Measurements from ENCODE around the gene SACM1L.
A peak's percentile ranks its signal among the peaks of the same experiment; 100 is the strongest.

The SACM1L gene

GRCh38 chr3:45688882-45689786, at the start of gene SACM1L:
Gene SACM1L, plus strand, starts transcription at chr3:45689396. Its CDS starts 70 bp downstream, at chr3:45689466.
- peak; percentile 71 for DNase-seq (ENCODE audit: low spot score)

GRCh38 chr3:45640091-45640507, 49.1 kb upstream of the SACM1L start:
- no peak for DNase-seq (ENCODE audit: low spot score)

GRCh38 chr3:45640724-45641361, 48.4 kb upstream of the SACM1L start:
- DNase-seq (ENCODE audit: low spot score), result no peak

- DNase-seq (ENCODE audit: low spot score), result no peak
Measured at GRCh38 chr3:45641756-45642155, 47.4 kb upstream of the SACM1L start.

GRCh38 chr3:45642731-45643152, 46.5 kb upstream of the SACM1L start:
- DNase-seq (ENCODE audit: low spot score), result no peak

GRCh38 chr3:45644063-45644790, 45.0 kb upstream of the SACM1L start:
- DNase-seq (ENCODE audit: low spot score), result no peak

GRCh38 chr3:45644791-45645201, 44.4 kb upstream of the SACM1L start:
- no peak for DNase-seq (ENCODE audit: low spot score)

- no peak for DNase-seq (ENCODE audit: low spot score)
Measured at GRCh38 chr3:45646051-45646585, 43.1 kb upstream of the SACM1L start.

- peak; percentile 44 for DNase-seq (ENCODE audit: low spot score)
Measured at GRCh38 chr3:45647148-45647619, 42.0 kb upstream of the SACM1L start.

- DNase-seq (ENCODE audit: low spot score), result no peak
Measured at GRCh38 chr3:45653205-45653604, 36.0 kb upstream of the SACM1L start.

- DNase-seq (ENCODE audit: low spot score), result no peak
Measured at GRCh38 chr3:45654397-45654944, 34.7 kb upstream of the SACM1L start.

GRCh38 chr3:45655906-45656305, 33.3 kb upstream of the SACM1L start:
- no peak for DNase-seq (ENCODE audit: low spot score)

- peak; percentile 80 for DNase-seq (ENCODE audit: low spot score)
Measured at GRCh38 chr3:45656575-45657363, 32.4 kb upstream of the SACM1L start.

- DNase-seq (ENCODE audit: low spot score), result no peak
Measured at GRCh38 chr3:45657853-45658252, 31.3 kb upstream of the SACM1L start.

GRCh38 chr3:45659661-45660566, 29.3 kb upstream of the SACM1L start:
- peak; percentile 57 for DNase-seq (ENCODE audit: low spot score)

GRCh38 chr3:45660567-45660901, 28.7 kb upstream of the SACM1L start:
- no peak for DNase-seq (ENCODE audit: low spot score)

GRCh38 chr3:45664578-45664977, 24.6 kb upstream of the SACM1L start:
- no peak for DNase-seq (ENCODE audit: low spot score)

- no peak for DNase-seq (ENCODE audit: low spot score)
Measured at GRCh38 chr3:45665101-45665572, 24.1 kb upstream of the SACM1L start.

- DNase-seq (ENCODE audit: low spot score), result no peak
Measured at GRCh38 chr3:45666757-45667431, 22.3 kb upstream of the SACM1L start.
